Left lobe of liver (tissue), 2 donors: ENCODE data around the gene PLOD3. TPM values are rescaled to one million over a fixed set of nuclear protein-coding genes. Genes with fewer than 3 reads are reported as not detected.
A peak's percentile ranks its signal among the peaks of the same experiment; 100 is the strongest.
"Not testable (repeated sequence)": the region's sequence is repeated elsewhere in the genome, so short reads cannot be mapped to it uniquely, and the experiment has no call there.

ENCODE experiments used
- ATAC-seq: fragments of 200-7000 bp; cut with Tn5 transposase; one replicate; pipeline ENCODE4 v1.9.1; 2020; ENCODE audit warnings: mild to moderate bottlenecking, moderate library complexity
- DNase-seq: peaks from one replicate; pipeline ENCODE4 v3.0.0-alpha.2; 2020; ENCODE audit warnings: low spot score
- total RNA-seq: library from RNA; stranded (reverse); gene quantifications from one replicate; pipeline ENCODE4 v1.2.1, GENCODE V29; 2021
- donor health status: DM: no; HTN: no; CAD: no; lungs with moderate emphysema.
- donor health status: DM: no; HTN: yes; CAD: no.

PLOD3 gene
- total RNA-seq, 1 donor from 2014 or later: 54.8 TPM

- no peak for ATAC-seq
Measured at GRCh38 chr7:101216001-101216859, 1.2 kb downstream of the PLOD3 start.

GRCh38 chr7:101212014-101212413 is 5.4 kb downstream of the PLOD3 start:
- no peak for ATAC-seq
- DNase-seq: no peak

More at GRCh38 chr7:101216001-101216859, 1.2 kb downstream of the PLOD3 start:
- no peak for DNase-seq

- no peak for ATAC-seq
- DNase-seq: no peak
Measured at GRCh38 chr7:101211501-101211900, 5.9 kb downstream of the PLOD3 start.

GRCh38 chr7:101210143-101210542 is 7.2 kb downstream of the PLOD3 start:
- DNase-seq: no peak
- no peak for ATAC-seq

- DNase-seq: no peak
- no peak for ATAC-seq
Measured at GRCh38 chr7:101208794-101209193, 8.6 kb downstream of the PLOD3 start.

- ATAC-seq (no peak), DNase-seq (no peak)
Measured at GRCh38 chr7:101207459-101207858, 9.9 kb downstream of the PLOD3 start.

- no peak for ATAC-seq
Measured at GRCh38 chr7:101206665-101207042, 10.7 kb downstream of the PLOD3 start.

GRCh38 chr7:101205901-101206664 is 11.3 kb downstream of the PLOD3 start:
- ATAC-seq: no peak
- DNase-seq: no peak

More at GRCh38 chr7:101206665-101207042, 10.7 kb downstream of the PLOD3 start:
- no peak for DNase-seq

GRCh38 chr7:101203740-101204738 is 13.3 kb downstream of the PLOD3 start:
- not testable (repeated sequence) for DNase-seq, ATAC-seq

GRCh38 chr7:101202603-101202918 is 14.8 kb downstream of the PLOD3 start:
- no peak for DNase-seq

GRCh38 chr7:101201695-101202602 is 15.4 kb downstream of the PLOD3 start:
- DNase-seq: peak; percentile 82
- peak; percentile 82 for ATAC-seq

More at GRCh38 chr7:101202603-101202918, 14.8 kb downstream of the PLOD3 start:
- ATAC-seq: no peak

- peak; percentile 78 for ATAC-seq
- DNase-seq: peak; percentile 78
Measured at GRCh38 chr7:101200862-101201599, 16.4 kb downstream of the PLOD3 start, which contains the start of gene MOGAT3. Gene MOGAT3, minus strand, starts transcription at chr7:101201036. Its CDS starts 182 bp downstream, at chr7:101200854.

GRCh38 chr7:101200504-101200861 is 16.9 kb downstream of the PLOD3 start:
- DNase-seq (no peak), ATAC-seq (peak; percentile 67)

- DNase-seq, ATAC-seq: not testable (repeated sequence)
Measured at GRCh38 chr7:101199522-101199921, 17.9 kb downstream of the PLOD3 start.

- ATAC-seq (no peak), DNase-seq (no peak)
Measured at GRCh38 chr7:101198476-101198875, 18.9 kb downstream of the PLOD3 start.

GRCh38 chr7:101197991-101198390 is 19.4 kb downstream of the PLOD3 start:
- no peak for ATAC-seq

GRCh38 chr7:101195884-101196283 is 21.5 kb downstream of the PLOD3 start:
- DNase-seq: no peak

More at GRCh38 chr7:101197991-101198390, 19.4 kb downstream of the PLOD3 start:
- DNase-seq: no peak

GRCh38 chr7:101189109-101189508 is 28.3 kb downstream of the PLOD3 start:
- DNase-seq: no peak

More at GRCh38 chr7:101195884-101196283, 21.5 kb downstream of the PLOD3 start:
- ATAC-seq: no peak

More at GRCh38 chr7:101189109-101189508, 28.3 kb downstream of the PLOD3 start:
- ATAC-seq: no peak
